KMS-11 (cell line): ENCODE data around the gene TMEM186.
"Not testable (repeated sequence)": the region's sequence is repeated elsewhere in the genome, so short reads cannot be mapped to it uniquely, and the experiment has no call there.

Experiments used
- H2AFZ ChIP-seq: fragments of 200-600 bp; sonication (generic); 2 replicates; pipeline ENCODE4 v1.6.1; 2016; ENCODE audit warnings: antibody characterized with exemption, mixed run types, low read depth
- H3K27ac ChIP-seq: fragments of 200-600 bp; sonication (generic); 2 replicates; pipeline ENCODE4 v1.6.1; 2016; ENCODE audit warnings: mild to moderate bottlenecking, mixed run types
- H3K27me3 ChIP-seq: fragments of 200-600 bp; sonication (generic); 2 replicates; pipeline ENCODE4 v1.6.1; 2017; ENCODE audit warnings: mild to moderate bottlenecking, low read depth, mixed run types, moderate library complexity; ENCODE audit not compliant: insufficient read depth
- H3K36me3 ChIP-seq: fragments of 200-600 bp; sonication (generic); 2 replicates; pipeline ENCODE4 v1.6.1; 2017; ENCODE audit warnings: mild to moderate bottlenecking, mixed run types; ENCODE audit not compliant: insufficient read depth
- H3K4me1 ChIP-seq: fragments of 200-600 bp; sonication (generic); 2 replicates; pipeline ENCODE4 v1.6.1; 2016; ENCODE audit warnings: mild to moderate bottlenecking, low read depth, mixed run types; ENCODE audit not compliant: poor library complexity, severe bottlenecking
- H3K4me2 ChIP-seq: fragments of 200-600 bp; sonication (generic); 2 replicates; pipeline ENCODE4 v1.7.0; 2016; ENCODE audit warnings: mild to moderate bottlenecking, mixed run types
- H3K4me3 ChIP-seq: fragments of 200-600 bp; sonication (generic); IDR thresholded peaks from 2 replicates; pipeline ENCODE4 v1.6.1; 2017; ENCODE audit warnings: low read depth, low read length, mixed read lengths; ENCODE audit not compliant: insufficient read depth
- H3K79me2 ChIP-seq: fragments of 200-600 bp; sonication (generic); 2 replicates; pipeline ENCODE4 v1.6.1; 2016; ENCODE audit warnings: low read depth, mixed run types; ENCODE audit not compliant: insufficient read depth
- H3K9ac ChIP-seq: fragments of 200-600 bp; sonication (generic); 2 replicates; pipeline ENCODE4 v1.6.1; 2016; ENCODE audit warnings: mild to moderate bottlenecking, mixed run types
- H4K20me1 ChIP-seq: fragments of 200-600 bp; sonication (generic); 2 replicates; pipeline ENCODE4 v1.6.1; 2016; ENCODE audit warnings: mild to moderate bottlenecking, mixed run types; ENCODE audit not compliant: insufficient read depth
- TF ChIP-seq, protein P1 (sequence below): fragments of 200-600 bp; sonication (generic); conservative IDR thresholded peaks from 2 replicates; pipeline ENCODE4 v1.6.1; 2017; ENCODE audit warnings: low read depth, mild to moderate bottlenecking, antibody characterized with exemption, low read length, moderate library complexity, mixed read lengths

The TMEM186 gene

DNA sequence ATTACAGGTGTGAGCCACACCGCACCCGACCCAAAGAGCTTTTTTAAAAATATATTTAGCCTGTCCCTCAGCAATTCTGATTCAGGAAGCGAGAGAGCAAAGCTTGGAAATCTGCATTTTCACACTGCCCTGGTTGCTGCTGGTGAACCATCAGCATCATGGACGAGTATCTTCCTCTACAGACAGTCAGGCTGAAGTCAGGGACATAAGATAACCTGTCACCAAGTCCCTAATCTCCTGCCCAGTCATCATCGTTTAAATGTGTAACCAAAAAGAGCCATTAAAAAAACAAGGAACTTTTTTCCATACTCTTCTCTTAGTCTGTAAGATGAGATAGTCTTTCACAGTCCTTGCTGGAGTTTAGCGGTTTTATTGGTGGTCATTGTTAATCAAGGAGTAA is 6.9 kb upstream of the TMEM186 start:
- Histone ChIP-seq H3K27ac (no peak overlapping the region), H3K9ac (no peak overlapping the region), H4K20me1 (peaks cover 32% of the 10 kb centered on the region; the same call in 1 of the 2 replicates), H3K27me3 (no peaks in the 10 kb centered on the region), H2AFZ (no peak overlapping the region), H3K4me3 (no peak overlapping the region), H3K36me3 (peaks cover 40% of the 10 kb centered on the region; the same call in 1 of the 2 replicates), H3K79me2 (peaks cover 87% of the 10 kb centered on the region), H3K4me1 (peaks cover 18% of the 10 kb centered on the region), H3K4me2 (no peak overlapping the region)
- TF ChIP-seq, protein P1, sequence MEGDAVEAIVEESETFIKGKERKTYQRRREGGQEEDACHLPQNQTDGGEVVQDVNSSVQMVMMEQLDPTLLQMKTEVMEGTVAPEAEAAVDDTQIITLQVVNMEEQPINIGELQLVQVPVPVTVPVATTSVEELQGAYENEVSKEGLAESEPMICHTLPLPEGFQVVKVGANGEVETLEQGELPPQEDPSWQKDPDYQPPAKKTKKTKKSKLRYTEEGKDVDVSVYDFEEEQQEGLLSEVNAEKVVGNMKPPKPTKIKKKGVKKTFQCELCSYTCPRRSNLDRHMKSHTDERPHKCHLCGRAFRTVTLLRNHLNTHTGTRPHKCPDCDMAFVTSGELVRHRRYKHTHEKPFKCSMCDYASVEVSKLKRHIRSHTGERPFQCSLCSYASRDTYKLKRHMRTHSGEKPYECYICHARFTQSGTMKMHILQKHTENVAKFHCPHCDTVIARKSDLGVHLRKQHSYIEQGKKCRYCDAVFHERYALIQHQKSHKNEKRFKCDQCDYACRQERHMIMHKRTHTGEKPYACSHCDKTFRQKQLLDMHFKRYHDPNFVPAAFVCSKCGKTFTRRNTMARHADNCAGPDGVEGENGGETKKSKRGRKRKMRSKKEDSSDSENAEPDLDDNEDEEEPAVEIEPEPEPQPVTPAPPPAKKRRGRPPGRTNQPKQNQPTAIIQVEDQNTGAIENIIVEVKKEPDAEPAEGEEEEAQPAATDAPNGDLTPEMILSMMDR = no peak

DNA sequence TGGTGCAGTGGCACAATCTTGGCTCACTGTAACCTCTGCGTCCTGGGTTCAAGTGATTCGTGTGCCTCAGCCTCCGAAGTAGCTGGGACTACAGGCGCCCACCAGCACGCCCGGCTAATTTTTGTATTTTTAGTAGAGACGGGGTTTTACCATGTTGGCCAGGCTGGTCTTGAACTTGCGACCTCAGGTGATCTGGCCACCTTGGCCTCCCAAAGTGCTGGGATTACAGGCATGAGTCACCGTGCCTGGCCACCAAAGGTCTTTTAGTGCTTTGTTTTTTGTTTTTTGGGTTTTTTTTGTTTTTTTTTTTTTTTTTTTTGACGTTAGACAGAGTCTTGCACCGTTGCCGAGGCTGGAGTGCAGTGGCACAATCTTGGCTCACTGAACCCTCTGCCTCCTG is 6.3 kb upstream of the TMEM186 start:
- peaks cover 33% of the 10 kb centered on the region; the same call in 1 of the 2 replicates for H4K20me1 ChIP-seq
- not testable (repeated sequence) for H3K27me3 ChIP-seq, H2AFZ ChIP-seq, H3K4me2 ChIP-seq, H3K4me3 ChIP-seq, H3K27ac ChIP-seq, H3K9ac ChIP-seq
- peaks cover 38% of the 10 kb centered on the region; the same call in 1 of the 2 replicates for H3K36me3 ChIP-seq
- H3K79me2 ChIP-seq = peaks cover 87% of the 10 kb centered on the region
- peaks cover 22% of the 10 kb centered on the region for H3K4me1 ChIP-seq

DNA sequence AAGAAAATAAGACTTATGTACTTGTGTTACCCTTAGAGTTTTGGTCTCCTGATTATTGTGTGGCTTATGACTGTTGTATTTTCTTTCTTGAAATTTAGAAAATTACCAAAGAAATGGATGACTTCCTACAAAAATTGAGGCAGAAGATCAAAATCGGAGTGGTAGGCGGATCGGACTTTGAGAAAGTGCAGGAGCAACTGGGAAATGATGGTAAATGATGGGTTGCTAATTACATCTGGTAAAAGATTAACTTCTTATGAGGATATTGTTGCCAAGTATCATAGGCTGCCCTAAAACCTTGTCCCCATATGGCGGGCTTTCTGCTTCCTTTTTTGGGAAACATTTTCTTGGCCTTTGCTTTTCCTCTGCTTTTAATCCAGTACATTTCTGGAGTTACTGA is 4.3 kb upstream of the TMEM186 start:
- Histone ChIP-seq H3K4me3 (no peak overlapping the region), H3K79me2 (peaks cover 90% of the 10 kb centered on the region), H3K27ac (no peak overlapping the region), H4K20me1 (peaks cover 33% of the 10 kb centered on the region; the same call in 1 of the 2 replicates), H3K4me2 (no peak overlapping the region), H3K4me1 (peaks cover 23% of the 10 kb centered on the region), H3K36me3 (peaks cover 25% of the 10 kb centered on the region; the same call in 1 of the 2 replicates), H2AFZ (no peak overlapping the region), H3K27me3 (no peaks in the 10 kb centered on the region), H3K9ac (no peak overlapping the region)
- TF ChIP-seq, protein P1 = no peak

DNA sequence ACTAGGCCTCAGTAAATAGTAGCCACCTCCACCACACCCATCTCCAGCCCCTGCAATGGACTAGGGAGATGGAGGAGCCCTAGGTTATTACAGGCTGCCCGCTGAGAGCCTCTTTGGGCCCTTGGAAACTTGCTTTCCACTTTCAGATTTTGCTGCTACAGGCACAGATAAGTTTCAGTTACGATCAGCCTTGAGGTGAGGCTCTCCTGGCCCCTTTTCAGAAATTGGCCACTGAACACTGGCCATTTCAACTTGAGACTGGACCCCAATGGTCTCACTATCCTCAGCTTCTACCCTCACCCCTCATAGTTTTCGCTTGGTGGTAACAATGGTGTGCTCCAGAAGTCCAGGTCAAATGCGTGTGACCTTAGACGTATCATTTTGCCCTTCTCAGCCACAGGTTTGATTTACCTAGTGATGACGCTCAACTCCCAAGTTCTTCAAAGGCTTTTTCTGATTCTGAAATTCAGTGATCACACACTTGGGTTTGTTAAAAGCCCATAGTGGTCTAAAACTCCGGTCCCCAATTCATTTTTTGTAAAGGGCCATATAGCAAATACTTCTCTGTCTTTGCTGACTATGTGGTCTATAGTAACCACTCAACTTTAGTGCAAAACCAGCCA is 1.2 kb upstream of the TMEM186 start:
- Histone ChIP-seq H3K9ac (peak overlapping the region; percentile 88), H3K4me1 (peaks cover 29% of the 10 kb centered on the region), H3K36me3 (peaks cover 21% of the 10 kb centered on the region; the same call in 1 of the 2 replicates), H3K79me2 (peaks cover 88% of the 10 kb centered on the region), H2AFZ (no peak overlapping the region; the same call in 1 of the 2 replicates), H3K4me3 (no peak overlapping the region), H3K4me2 (peak overlapping the region; percentile 78), H4K20me1 (peaks cover 25% of the 10 kb centered on the region; the same call in 1 of the 2 replicates), H3K27me3 (no peaks in the 10 kb centered on the region), H3K27ac (peak overlapping the region; percentile 58)
- TF ChIP-seq, protein P1 = no peak

DNA sequence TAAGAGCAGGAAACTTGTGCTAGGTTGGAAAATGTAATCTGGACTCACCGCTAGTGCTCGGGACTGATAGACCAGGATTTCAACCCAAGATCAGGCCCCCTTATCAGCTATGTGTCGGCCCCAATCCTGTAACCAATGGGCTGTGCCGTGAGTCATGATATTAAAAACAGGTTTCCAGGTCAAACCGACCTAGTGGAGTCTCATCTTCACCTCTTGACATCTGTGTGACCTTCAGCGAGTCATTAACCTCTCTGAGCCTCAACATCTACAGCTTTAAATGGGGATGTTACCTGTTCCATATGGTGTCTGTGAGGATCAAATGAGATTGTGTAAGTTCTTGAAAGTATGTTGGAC is 712 bp upstream of the TMEM186 start:
- peak overlapping the region; percentile 58 for H3K27ac ChIP-seq
- H3K9ac ChIP-seq = peak overlapping the region; percentile 88
- no peak overlapping the region for H3K4me3 ChIP-seq
- H3K36me3 ChIP-seq = peaks cover 19% of the 10 kb centered on the region; the same call in 1 of the 2 replicates
- H3K4me2 ChIP-seq = peak overlapping the region; percentile 78
- peaks cover 83% of the 10 kb centered on the region for H3K79me2 ChIP-seq
- H3K27me3 ChIP-seq = no peaks in the 10 kb centered on the region
- H4K20me1 ChIP-seq = peaks cover 25% of the 10 kb centered on the region; the same call in 1 of the 2 replicates
- TF ChIP-seq, protein P1 = no peak
- peak overlapping the region; percentile 58 for H2AFZ ChIP-seq
- H3K4me1 ChIP-seq = peaks cover 29% of the 10 kb centered on the region
